C4-2B (cell line): ENCODE results near the gene PDGFA.

Source experiments
- H3K27ac ChIP-seq: fragments of 450-650 bp; 2 replicates; pipeline ENCODE4 v1.5.1; 2017
- ZFX ChIP-seq: fragments of 450-650 bp; IDR thresholded peaks from 2 replicates; pipeline ENCODE4 v1.6.1; 2017
- TF ChIP-seq, protein P1 (sequence below): fragments of 450-650 bp; conservative IDR thresholded peaks from 2 replicates; pipeline ENCODE4 v1.5.1; 2017; ENCODE audit warnings: mild to moderate bottlenecking

PDGFA gene

GRCh38 chr7:480531-481218, 39.0 kb downstream of the PDGFA start:
- TF ChIP-seq ZFX: no peak
- TF ChIP-seq, protein P1, sequence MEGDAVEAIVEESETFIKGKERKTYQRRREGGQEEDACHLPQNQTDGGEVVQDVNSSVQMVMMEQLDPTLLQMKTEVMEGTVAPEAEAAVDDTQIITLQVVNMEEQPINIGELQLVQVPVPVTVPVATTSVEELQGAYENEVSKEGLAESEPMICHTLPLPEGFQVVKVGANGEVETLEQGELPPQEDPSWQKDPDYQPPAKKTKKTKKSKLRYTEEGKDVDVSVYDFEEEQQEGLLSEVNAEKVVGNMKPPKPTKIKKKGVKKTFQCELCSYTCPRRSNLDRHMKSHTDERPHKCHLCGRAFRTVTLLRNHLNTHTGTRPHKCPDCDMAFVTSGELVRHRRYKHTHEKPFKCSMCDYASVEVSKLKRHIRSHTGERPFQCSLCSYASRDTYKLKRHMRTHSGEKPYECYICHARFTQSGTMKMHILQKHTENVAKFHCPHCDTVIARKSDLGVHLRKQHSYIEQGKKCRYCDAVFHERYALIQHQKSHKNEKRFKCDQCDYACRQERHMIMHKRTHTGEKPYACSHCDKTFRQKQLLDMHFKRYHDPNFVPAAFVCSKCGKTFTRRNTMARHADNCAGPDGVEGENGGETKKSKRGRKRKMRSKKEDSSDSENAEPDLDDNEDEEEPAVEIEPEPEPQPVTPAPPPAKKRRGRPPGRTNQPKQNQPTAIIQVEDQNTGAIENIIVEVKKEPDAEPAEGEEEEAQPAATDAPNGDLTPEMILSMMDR: no peak
- no peak overlapping the region for H3K27ac ChIP-seq

- TF ChIP-seq ZFX: no peak
- TF ChIP-seq, protein P1: no peak
These were observed 39.6 kb downstream of the PDGFA start for GRCh38 chr7:479948-480499.

GRCh38 chr7:479115-479947, 40.3 kb downstream of the PDGFA start:
- TF ChIP-seq, protein P1: no peak
- no peak for TF ChIP-seq ZFX
- H3K27ac ChIP-seq: no peak overlapping the region

More at GRCh38 chr7:479948-480499, 39.6 kb downstream of the PDGFA start:
- H3K27ac ChIP-seq: no peak overlapping the region

GRCh38 chr7:477626-478220, 41.9 kb downstream of the PDGFA start:
- H3K27ac ChIP-seq: no peak overlapping the region
- no peak for TF ChIP-seq ZFX
- TF ChIP-seq, protein P1: no peak

- no peak overlapping the region for H3K27ac ChIP-seq
- TF ChIP-seq ZFX: no peak
- TF ChIP-seq, protein P1: no peak
These were observed 42.8 kb downstream of the PDGFA start for GRCh38 chr7:476736-477360.

DNA sequence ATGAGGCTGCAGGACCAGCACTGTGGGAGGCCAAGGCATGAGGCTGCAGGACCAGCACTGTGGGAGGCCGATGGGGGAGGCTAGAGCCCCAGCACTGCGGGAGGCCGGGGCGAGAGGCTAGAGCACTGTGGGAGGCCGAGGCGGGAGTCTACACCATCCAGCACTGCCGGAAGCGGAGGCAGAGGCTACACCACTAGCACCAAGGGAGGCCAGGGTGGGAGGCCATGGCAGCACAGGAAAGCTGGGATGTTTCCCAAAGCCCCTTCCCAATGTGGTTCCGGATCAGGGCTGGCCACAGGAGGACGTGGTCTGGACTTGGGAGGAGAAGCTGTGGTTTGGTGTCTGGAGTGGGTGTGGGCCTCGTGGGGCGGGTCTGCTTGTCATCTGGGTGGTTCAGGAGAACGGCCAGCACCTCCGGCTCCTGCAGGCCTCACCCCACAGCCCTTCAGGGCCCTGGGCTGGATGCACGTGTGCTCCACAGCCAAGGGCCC, 43.6 kb downstream of the PDGFA start:
- TF ChIP-seq, protein P1: no peak
- no peak for TF ChIP-seq ZFX
- no peak overlapping the region for H3K27ac ChIP-seq
